HL-60 (cell line): ENCODE data around the gene DLX1.

Source experiments
- DNase-seq, 2 experiments: peaks; one replicate each; pipeline ENCODE4 v3.0.0-alpha.2; 2010 to 2020; ENCODE audit warnings: low read depth in 1 of 2, low spot score in 1 of 2
- H3K27ac ChIP-seq: fragments of 250-450 bp; sonication (Bioruptor Pico); replicated peaks from 2 replicates; pipeline ENCODE4 v1.5.1; 2020; ENCODE audit warnings: mild to moderate bottlenecking, moderate library complexity
- H3K27me3 ChIP-seq: fragments of 250-450 bp; sonication (Bioruptor Pico); 2 replicates; pipeline ENCODE4 v1.5.1; 2021; ENCODE audit warnings: mild to moderate bottlenecking, moderate library complexity; ENCODE audit not compliant: insufficient read depth, poor library complexity, severe bottlenecking
- H3K4me3 ChIP-seq: replicated peaks from 2 replicates; pipeline ENCODE4 v1.5.1; 2011; ENCODE audit warnings: mild to moderate bottlenecking, control low read depth, low read length; ENCODE audit not compliant: insufficient read depth
- GABPA ChIP-seq: IDR thresholded peaks from 2 replicates; pipeline ENCODE4 v1.6.1; 2012; ENCODE audit warnings: low read depth
- POLR2AphosphoS5 ChIP-seq: IDR thresholded peaks from 2 replicates; pipeline ENCODE4 v1.6.1; 2012; ENCODE audit warnings: low read depth
- SPI1 ChIP-seq: IDR thresholded peaks from 2 replicates; pipeline ENCODE4 v1.6.1; 2012; ENCODE audit warnings: low read depth, mild to moderate bottlenecking, borderline replicate concordance
- TF ChIP-seq, protein P1 (sequence below): IDR thresholded peaks from one replicate; pipeline ENCODE4 v1.5.1; 2011; ENCODE audit warnings: low read length, control low read depth, inconsistent platforms; ENCODE audit not compliant: insufficient read depth
- TF ChIP-seq, protein P2 (sequence below): IDR thresholded peaks from 2 replicates; pipeline ENCODE4 v1.6.1; 2012; ENCODE audit warnings: low read depth; ENCODE audit not compliant: insufficient replicate concordance

DLX1 gene

DNA sequence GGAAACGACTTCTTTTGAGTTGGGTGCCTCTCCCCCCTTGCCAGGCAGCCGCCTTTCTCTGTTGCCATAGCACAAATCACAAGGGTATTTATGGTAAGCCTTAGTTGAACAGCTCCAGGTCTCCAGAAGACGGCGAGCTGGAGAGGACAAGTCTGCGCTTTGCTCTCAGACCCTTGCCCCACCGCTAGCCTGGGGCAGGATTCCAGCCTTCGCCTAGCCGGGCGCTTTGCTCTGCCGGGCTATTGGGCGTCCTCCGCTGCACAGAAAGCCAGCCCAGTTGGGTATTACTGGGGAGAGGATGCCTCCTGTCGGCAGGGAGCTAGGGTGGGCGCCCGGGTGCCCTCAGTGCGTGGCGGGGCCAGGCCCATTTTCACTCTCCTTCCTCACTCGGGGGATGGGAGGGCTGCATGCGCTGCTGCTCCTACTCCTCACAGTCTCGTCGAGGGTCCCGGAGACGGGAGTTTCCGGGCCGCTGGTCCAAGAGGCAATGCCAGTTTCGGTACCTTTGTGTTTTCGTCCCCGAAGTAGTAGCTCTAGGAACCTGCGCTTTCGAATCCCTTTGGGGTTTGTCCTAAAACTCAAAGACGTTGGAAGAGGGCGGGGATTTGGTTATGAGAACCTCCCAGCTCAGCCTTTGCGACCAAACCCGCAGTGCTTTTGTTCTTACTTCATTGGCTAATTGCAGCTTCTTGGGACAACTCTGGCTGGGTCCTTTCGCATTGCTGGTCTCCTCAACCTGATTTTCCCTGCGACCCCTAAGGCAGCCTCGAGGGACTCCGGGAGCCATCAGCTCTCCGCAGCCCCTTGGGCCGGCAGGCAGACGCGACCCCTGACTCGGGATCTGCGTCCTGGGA lies 21.0 kb downstream of the DLX1 start:
- no peak for TF ChIP-seq GABPA
- TF ChIP-seq, protein P1, sequence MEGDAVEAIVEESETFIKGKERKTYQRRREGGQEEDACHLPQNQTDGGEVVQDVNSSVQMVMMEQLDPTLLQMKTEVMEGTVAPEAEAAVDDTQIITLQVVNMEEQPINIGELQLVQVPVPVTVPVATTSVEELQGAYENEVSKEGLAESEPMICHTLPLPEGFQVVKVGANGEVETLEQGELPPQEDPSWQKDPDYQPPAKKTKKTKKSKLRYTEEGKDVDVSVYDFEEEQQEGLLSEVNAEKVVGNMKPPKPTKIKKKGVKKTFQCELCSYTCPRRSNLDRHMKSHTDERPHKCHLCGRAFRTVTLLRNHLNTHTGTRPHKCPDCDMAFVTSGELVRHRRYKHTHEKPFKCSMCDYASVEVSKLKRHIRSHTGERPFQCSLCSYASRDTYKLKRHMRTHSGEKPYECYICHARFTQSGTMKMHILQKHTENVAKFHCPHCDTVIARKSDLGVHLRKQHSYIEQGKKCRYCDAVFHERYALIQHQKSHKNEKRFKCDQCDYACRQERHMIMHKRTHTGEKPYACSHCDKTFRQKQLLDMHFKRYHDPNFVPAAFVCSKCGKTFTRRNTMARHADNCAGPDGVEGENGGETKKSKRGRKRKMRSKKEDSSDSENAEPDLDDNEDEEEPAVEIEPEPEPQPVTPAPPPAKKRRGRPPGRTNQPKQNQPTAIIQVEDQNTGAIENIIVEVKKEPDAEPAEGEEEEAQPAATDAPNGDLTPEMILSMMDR, result peak; percentile 33
- Histone ChIP-seq H3K27ac (no peak overlapping the region), H3K4me3 (peak overlapping the region; percentile 60), H3K27me3 (peaks cover 12% of the 10 kb centered on the region)
- DNase-seq, result peak in 1 of 2 experiments; percentile 68

- H3K4me3 ChIP-seq, result no peak overlapping the region
- H3K27me3 ChIP-seq, result peaks cover 7% of the 10 kb centered on the region
- TF ChIP-seq SPI1 (no peak), GABPA (no peak), POLR2AphosphoS5 (no peak)
- TF ChIP-seq, protein P1, result no peak
- TF ChIP-seq, protein P2, sequence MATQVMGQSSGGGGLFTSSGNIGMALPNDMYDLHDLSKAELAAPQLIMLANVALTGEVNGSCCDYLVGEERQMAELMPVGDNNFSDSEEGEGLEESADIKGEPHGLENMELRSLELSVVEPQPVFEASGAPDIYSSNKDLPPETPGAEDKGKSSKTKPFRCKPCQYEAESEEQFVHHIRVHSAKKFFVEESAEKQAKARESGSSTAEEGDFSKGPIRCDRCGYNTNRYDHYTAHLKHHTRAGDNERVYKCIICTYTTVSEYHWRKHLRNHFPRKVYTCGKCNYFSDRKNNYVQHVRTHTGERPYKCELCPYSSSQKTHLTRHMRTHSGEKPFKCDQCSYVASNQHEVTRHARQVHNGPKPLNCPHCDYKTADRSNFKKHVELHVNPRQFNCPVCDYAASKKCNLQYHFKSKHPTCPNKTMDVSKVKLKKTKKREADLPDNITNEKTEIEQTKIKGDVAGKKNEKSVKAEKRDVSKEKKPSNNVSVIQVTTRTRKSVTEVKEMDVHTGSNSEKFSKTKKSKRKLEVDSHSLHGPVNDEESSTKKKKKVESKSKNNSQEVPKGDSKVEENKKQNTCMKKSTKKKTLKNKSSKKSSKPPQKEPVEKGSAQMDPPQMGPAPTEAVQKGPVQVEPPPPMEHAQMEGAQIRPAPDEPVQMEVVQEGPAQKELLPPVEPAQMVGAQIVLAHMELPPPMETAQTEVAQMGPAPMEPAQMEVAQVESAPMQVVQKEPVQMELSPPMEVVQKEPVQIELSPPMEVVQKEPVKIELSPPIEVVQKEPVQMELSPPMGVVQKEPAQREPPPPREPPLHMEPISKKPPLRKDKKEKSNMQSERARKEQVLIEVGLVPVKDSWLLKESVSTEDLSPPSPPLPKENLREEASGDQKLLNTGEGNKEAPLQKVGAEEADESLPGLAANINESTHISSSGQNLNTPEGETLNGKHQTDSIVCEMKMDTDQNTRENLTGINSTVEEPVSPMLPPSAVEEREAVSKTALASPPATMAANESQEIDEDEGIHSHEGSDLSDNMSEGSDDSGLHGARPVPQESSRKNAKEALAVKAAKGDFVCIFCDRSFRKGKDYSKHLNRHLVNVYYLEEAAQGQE, result no peak
- no peak overlapping the region for H3K27ac ChIP-seq
- no peak for DNase-seq
Measured at GRCh38 chr2:172107690-172108586, 22.6 kb downstream of the DLX1 start.

DNA sequence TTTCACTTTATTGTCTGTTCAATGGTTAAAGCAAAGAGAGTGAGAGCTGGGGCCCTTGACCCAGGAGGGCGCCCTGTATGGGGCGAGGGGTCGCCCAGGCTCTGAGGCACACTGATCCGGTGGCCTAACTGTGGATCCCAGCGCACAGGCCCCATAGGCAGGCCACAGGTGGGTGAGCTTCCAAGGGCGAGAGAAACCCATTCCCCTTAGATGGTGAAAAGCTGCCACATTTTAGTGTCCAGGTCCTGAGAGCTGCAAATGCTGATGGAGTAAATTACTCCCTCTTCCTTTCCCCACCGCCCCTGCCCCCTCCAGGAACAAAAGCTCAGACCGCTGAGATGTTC lies 23.3 kb downstream of the DLX1 start:
- H3K27me3 ChIP-seq, result peaks cover 7% of the 10 kb centered on the region
- no peak overlapping the region for H3K27ac ChIP-seq
- no peak overlapping the region for H3K4me3 ChIP-seq

More for the DNA sequence above, 23.3 kb downstream of the DLX1 start:
- TF ChIP-seq, protein P2, result no peak
- TF ChIP-seq SPI1 (no peak), GABPA (no peak), POLR2AphosphoS5 (no peak)
- TF ChIP-seq, protein P1, result no peak
- no peak for DNase-seq
